HL-60/S4 treated with retinoic acid at 250 ng/mL for 4 days and 3 days (cell line): ENCODE data around the gene PRR15L.
"Not testable (repeated sequence)": the region's sequence is repeated elsewhere in the genome, so short reads cannot be mapped to it uniquely, and the experiment has no call there.

Experiments used
- in situ Hi-C: fragments of 300-500 bp; cut with MboI; formaldehyde crosslinking; loops from 2 replicates; pipeline ENCODE4 v1.7.0; 2022; ENCODE audit warnings: low sequenced_read_pairs

Gene PRR15L

DNA sequence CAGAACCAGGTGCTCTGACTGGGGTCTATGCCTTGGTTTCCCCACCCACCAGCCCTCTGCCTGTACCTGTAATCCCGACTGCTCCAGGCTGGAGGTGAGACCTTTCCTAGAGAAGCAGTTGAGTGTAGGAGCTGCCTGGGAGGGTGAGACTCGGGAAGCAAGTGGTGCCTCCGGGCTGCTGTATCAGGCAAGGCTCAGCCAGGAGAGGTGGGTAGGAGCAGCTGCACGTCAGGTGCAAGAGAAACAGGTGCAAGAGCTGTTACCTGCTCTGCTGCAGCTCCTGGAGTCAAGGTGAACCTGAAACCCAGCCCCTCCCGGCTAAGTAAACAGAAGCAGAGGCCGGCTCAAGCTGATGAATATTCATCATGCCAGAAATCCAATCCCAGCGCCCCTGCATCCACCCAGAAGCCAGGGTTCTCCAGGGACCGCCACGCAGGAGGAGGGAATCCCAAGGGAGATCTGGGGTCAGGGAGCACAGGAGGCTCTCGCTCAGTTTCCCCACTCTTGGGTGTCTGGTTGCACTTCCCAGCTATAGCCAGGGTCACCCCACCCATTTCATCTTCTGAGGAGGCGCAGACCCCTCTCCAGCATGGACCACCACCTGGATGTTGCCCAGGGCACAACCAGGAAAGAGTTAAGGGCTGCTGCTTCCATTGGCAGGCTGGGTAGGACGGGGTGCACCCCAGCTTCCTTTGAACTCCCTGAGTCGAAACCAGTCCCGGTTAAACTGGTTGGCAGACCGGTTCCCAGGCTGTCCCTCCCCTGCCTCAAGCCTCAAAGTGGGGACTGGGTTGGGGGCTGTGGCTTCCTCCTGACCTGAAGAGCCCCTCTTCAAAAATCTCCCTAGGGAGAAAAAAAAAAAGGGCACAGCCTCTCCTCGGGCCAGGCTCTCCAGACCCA is at the start of gene PRR15L:
TSS of gene PRR15L (minus strand) at position 293 of the 900 bp plus-strand sequence. CDS start 4,649 bp downstream, outside the sequence.
- in situ Hi-C loops = no loop called here

- in situ Hi-C loops = no loop called here
Measured at GRCh38 chr17:48006936-48007709, 49.4 kb upstream of the PRR15L start.

DNA sequence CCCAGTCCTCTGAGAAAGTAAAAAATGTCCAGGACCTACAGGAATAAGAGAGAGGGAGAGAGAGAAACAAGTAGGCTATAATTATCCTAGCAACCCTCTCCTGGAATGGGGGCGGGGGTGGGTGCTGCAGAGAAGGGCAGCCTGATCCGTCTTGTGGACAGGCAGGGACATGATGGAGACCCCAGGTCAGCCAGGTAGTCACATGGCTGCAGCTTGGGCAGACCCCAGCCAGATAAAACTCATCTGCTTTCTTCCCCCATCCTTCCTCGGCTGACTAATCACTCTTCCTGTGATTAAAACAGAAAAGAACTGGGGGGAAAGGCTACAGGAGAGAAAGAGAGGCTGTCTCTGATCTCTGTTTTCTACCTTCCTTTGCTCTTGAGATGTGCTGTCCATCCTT is 47.3 kb upstream of the PRR15L start:
- in situ Hi-C loops = no loop called here

DNA sequence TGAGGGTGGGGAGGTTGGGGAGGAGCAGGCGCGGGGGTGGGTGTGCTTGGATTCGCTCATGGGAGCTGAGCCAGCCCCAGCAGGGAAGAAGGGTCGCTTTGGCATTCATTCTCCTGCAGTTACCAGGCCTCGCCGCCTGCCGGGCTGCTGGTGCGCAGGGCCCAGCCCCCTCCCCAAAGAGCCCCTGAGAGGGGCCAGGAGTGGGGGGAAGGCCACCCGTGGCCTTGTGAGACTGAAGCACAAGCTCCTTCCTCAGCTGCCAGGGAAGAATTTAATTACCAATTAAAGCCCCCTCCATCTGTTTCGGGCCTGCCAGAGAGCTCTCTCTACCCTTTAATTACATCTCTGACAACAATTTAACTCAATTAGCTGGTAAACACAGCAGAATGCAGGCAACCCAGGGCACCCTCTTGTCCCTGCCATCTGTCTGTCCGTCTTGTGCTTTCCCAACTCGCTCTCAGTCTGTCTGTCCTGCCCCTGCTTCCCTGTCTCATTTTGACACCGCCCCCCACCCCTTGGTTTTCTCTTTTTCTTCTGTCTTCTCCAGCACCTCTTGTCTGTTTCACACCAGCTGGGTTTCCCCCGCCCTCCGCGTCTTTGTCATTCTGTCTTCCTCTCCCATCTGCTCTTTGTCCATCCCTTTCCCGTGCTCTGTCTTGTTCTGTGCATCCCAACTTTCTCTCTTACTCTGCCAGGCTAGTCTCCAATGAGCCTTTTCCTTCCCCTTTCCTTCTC is 45.9 kb upstream of the PRR15L start:
- in situ Hi-C loops = no loop called here

- in situ Hi-C loops = no loop called here
Measured at GRCh38 chr17:48002916-48003416, 45.3 kb upstream of the PRR15L start.

- in situ Hi-C loops = no loop called here
Measured at GRCh38 chr17:48002266-48002915, 44.7 kb upstream of the PRR15L start.

DNA sequence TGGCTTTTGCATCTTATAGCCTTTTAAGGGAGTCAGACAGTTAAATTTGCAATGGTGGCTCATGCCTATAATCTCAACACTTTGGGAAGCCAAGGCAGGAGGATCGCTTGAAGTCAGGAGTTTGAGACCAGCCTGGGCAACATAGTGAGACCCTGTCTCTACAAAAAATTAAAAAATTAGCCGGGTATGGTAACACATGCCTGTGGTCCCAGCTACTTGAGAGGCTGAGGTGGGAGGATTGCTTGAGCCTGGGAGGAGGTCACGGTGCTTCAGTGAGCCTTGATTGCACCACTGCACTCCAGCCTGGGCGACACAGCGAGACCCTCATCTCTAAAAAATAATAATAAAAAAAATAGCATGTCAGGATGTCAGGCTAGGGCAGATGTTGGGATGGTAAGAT is 44.0 kb upstream of the PRR15L start:
- in situ Hi-C loops = not testable (repeated sequence)

DNA sequence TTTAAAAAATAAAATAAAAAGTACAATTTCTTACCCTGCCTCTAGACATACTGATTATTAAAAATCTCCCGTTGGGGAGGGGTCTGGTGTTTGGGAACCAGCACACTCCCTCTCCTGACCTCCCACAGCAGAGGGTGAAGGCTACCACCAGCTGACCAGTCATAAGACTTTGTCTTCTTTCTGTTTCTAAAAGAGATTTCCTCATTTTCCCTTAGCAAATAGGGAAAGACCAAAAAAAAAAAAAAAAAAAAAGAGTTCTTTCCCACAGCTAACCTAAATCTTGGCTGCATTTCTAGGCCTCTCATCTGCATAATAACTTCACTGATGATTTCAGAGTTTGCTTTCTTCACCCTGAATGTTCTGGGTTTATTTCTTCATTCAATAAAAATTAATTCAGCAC is 43.5 kb upstream of the PRR15L start:
- in situ Hi-C loops = no loop called here

DNA sequence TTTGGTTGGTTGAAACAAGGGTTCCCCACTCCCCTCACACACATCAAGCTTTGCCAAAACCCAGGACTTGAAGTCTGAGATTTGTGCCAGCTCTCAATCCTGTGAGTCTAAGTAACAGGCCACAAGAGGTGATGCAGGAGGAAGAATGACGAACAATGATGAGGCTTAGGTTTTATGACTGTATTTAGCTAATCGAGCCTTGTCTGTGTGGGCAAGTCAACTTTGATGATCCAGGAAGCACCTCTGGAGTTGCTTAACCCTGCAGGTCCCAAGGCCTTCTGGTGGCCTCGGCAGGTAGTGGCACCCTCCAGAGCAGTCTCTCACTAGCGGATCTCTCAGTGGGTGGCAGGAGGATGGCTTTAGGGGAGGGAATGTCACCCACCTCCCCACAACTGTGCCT is 41.9 kb upstream of the PRR15L start:
- in situ Hi-C loops = no loop called here

DNA sequence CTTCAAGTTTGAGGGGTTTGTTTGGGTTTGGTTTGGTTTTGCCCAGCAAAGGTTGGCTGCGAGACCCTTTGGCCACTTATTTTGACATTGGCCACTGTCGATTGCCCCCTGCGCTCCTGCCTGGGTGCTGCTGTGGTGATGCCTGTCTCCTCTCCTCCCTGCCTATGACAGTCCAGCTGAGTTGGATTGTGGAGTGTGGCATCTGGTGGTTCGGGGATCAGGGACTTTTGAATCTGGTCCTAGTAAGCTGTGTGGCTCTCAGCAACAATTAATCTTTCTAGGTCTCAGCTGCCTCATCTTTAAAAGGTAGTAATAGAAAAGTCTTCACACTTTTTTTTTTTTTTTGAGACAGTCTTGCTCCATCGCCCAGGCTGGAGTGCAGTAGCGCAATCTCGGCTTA is 40.4 kb upstream of the PRR15L start:
- in situ Hi-C loops = no loop called here

DNA sequence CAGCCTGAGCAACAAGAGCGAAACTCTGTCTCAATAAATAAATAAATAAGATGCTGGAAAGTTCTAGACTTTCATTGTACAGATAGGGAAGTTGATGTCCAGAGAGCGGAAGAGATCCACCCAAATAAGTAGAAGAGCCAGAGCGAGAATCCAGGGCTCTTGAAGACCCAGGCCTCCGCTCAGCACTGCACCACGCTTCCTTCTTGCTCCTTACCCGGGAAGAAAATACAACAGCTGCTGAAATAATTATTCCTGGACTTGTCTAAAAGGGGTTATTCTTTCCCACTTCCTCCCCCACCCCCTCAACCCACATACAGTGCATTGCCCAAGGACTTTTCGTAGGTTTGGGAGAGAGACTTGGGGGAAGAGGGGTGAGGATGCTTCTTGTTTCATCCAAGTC is 39.9 kb upstream of the PRR15L start:
- in situ Hi-C loops = no loop called here

DNA sequence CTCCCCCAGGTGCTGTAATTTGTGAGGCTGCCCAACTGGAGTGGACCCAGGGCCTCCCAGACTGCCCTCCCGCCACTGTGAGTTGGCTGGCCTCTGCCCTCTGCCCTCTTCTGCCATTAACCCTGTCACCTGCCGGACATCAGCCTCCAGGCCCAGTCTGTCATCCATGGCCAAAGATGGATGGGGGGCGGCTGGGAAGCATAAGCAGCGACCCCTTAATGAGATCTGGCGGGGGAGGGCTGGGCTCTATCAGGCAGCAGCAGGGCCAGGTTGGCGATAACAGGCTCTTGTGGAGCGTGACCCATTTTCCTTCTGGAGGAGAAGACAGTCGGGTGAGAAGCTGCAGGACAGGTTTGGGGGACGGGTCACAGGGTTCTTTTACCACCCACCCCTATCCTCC is 38.5 kb upstream of the PRR15L start:
- in situ Hi-C loops = no loop called here

DNA sequence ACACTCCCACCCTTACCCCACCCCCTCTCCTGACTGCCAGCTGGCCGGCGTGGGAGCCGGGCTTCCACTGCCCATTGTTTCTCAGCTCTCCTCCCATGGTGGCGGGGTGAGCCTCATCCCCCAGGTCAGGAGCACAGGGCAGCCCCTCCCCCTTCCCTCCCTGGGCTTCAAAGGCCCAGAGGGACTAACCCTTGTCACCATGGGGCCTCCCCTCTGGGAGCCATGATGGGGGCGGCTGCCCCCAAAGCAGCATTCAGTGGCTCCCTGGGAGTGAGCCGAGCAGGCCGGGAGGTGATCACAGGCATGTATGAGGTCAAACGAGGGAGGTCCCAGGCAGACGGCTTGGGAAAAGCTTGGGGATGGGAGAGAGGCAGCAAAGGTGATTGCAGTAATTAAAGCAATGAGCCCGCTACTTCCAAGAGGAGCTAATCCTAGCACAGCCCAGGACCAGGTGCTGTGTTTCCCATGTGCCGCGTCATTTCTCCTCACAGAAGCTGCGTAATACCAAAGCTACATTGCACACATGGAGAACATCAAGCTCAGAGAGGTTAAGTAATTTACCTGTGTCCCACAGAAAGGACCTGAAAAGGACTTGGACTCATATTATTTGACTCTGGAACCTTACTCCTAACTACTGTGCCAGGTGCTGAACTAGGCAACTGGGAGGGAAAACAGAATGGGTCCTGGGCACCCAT is 37.7 kb upstream of the PRR15L start:
- in situ Hi-C loops = no loop called here

GRCh38 chr17:47994724-47995123 is 37.0 kb upstream of the PRR15L start:
- in situ Hi-C loops = no loop called here

DNA sequence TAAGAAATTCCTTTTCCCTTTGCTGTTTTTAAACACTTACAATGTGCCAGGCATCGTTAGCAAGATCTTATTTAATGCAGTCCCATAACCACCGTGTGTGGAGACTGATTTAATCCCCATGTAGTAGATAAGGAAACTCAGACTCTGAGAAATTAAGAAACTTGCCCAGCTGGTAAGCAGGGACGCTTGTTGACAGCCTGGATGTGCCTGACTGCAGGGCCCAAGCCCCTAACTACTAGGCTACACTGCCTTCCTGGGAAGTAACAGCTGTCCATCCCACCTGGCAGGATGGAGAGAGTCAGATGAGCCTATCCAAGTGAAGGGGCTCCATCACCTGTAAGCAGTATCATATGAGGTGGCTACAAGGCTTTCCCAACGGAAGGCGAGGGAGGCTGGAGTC is 36.3 kb upstream of the PRR15L start:
- in situ Hi-C loops = no loop called here

- in situ Hi-C loops = no loop called here
Measured at GRCh38 chr17:47993031-47993564, 35.4 kb upstream of the PRR15L start.

DNA sequence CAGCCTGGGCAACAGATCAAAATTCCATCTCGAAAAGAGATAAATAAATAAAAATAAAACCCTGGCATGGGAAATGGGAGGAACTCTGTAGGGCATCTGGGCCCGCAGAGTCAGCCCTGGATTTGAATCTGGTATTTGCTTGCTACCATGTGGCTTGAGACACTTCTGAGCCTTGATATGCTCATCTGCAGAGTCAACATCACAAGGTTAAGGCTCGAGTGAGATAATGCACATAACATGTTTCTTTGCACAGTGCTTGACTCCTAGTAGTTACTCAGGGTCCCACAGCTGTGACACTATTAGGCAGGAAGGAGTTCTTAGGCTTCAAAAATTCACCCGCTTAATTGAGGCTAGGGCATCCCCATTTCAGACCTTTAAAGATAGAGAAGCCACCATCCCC is 34.5 kb upstream of the PRR15L start:
- in situ Hi-C loops = no loop called here

DNA sequence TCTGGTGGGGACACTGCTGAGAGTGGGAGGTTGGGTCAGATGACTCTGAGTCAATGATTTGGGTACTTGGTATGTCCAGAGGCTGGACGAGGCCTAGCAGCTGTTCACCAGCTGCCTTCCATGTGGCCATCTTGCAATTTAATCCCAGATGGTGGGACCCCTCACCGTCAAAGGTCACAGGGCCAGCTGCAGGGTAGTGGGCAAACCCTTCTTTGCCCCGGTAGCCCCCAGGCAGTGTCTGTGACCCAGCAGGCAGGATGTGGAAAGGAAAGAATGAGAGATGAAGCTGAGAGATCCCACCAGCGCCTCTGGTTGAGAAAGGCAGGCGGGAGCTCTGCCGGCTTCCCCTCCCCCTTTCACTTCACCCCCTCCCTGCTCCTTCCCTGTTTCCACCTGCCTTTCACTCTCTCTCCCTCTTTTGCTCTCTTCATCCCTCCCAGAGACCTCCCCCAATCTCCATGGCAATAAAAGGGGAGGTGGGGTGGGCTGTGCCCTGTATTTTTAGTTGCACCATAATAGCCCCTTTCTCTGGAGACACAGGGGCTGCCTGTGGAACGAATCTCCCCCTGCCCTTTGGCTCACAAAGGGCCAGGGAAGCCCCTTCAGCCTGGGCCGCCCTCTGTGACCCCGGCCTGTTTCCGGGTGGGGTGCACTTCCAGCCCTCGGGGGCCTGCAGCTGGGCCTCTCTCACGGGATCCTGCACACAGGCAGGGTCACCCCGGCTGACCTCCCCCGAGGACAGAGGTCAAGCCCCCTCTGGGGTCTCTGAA is 33.5 kb upstream of the PRR15L start:
- in situ Hi-C loops = no loop called here

- in situ Hi-C loops = no loop called here
Measured at GRCh38 chr17:47989700-47990099, 32.0 kb upstream of the PRR15L start.
